Right lobe of liver (tissue), 4 donors: ENCODE results near the gene TSPAN18.

Experiments used
- CTCF ChIP-seq, 4 donors: fragments of 200-600 bp in 3 of 4; fragments of 450-650 bp in 1 of 4; IDR thresholded peaks; one replicate each; pipeline versions ENCODE4 v1.5.1 to v1.8.0; 2016 to 2022; ENCODE audit warnings: antibody characterized with exemption in 4 of 4, mild to moderate bottlenecking in 2 of 4
- POLR2A ChIP-seq: fragments of 450-650 bp; IDR thresholded peaks from one replicate; pipeline ENCODE4 v1.6.1; 2017; ENCODE audit warnings: antibody characterized with exemption, mild to moderate bottlenecking
- donor health status: DM: no; HTN: no; CAD: no.
- donor health status: DM: no; HTN: no; CAD: no.
- donor health status: DM: no; HTN: yes; CAD: no.

- TF ChIP-seq CTCF (IDR thresholded peaks at IDR 0.05) = peak in 3 of 4 donors; percentile 24 to 29 (median 26)
- TF ChIP-seq POLR2A = no peak
Measured at GRCh38 chr11:44949160-44950030, 222.6 kb downstream of the TSPAN18 start.
